ENCODE measurements around the gene RERE.
A peak's percentile ranks its signal among the peaks of the same experiment; 100 is the strongest.
"Not testable (repeated sequence)": the region's sequence is repeated elsewhere in the genome, so short reads cannot be mapped to it uniquely, and the experiment has no call there.

The RERE gene

GRCh38 chr1:8712413-8713231 is 104.8 kb downstream of the RERE start:
- peak; percentile 58 for DNase-seq

GRCh38 chr1:8711873-8712412 is 105.5 kb downstream of the RERE start:
- no peak for DNase-seq

GRCh38 chr1:8711151-8711550 is 106.3 kb downstream of the RERE start:
- no peak for DNase-seq

GRCh38 chr1:8708259-8708658 is 109.2 kb downstream of the RERE start:
- no peak for DNase-seq

- peak; percentile 76 for DNase-seq
These were observed 110.4 kb downstream of the RERE start for GRCh38 chr1:8706995-8707396.

GRCh38 chr1:8706291-8706690 is 111.1 kb downstream of the RERE start:
- DNase-seq, result no peak

- DNase-seq, result no peak
These were observed 112.5 kb downstream of the RERE start for GRCh38 chr1:8704866-8705506.

GRCh38 chr1:8702850-8703810 is 114.3 kb downstream of the RERE start:
- peak; percentile 86 for DNase-seq

GRCh38 chr1:8702472-8702849 is 115.0 kb downstream of the RERE start:
- no peak for DNase-seq

GRCh38 chr1:8701794-8702471 is 115.5 kb downstream of the RERE start:
- no peak for DNase-seq

- no peak for DNase-seq
These were observed 117.8 kb downstream of the RERE start for GRCh38 chr1:8699679-8700078.

- DNase-seq, result no peak
These were observed 118.4 kb downstream of the RERE start for GRCh38 chr1:8698937-8699447.

- DNase-seq, result no peak
These were observed 119.3 kb downstream of the RERE start for GRCh38 chr1:8698012-8698630.

- not testable (repeated sequence) for DNase-seq
These were observed 122.0 kb downstream of the RERE start for GRCh38 chr1:8695442-8695841.

GRCh38 chr1:8693107-8693506 is 124.3 kb downstream of the RERE start:
- no peak for DNase-seq

- DNase-seq, result no peak
These were observed 125.8 kb downstream of the RERE start for GRCh38 chr1:8691662-8692061.

GRCh38 chr1:8690253-8690525 is 127.3 kb downstream of the RERE start:
- no peak for DNase-seq

- DNase-seq, result no peak
These were observed 127.8 kb downstream of the RERE start for GRCh38 chr1:8689431-8690252.

- no peak for DNase-seq
These were observed 129.9 kb downstream of the RERE start for GRCh38 chr1:8687538-8687937.

- no peak for DNase-seq
These were observed 130.4 kb downstream of the RERE start for GRCh38 chr1:8687039-8687438.

- no peak for DNase-seq
These were observed 132.0 kb downstream of the RERE start for GRCh38 chr1:8685463-8685862.
